HT1080 (cell line): ENCODE results near the gene TRPM5. TPM values are rescaled to one million over a fixed set of nuclear protein-coding genes. Genes with fewer than 3 reads are reported as not detected.

Experiments used
- DNase-seq: peaks from one replicate; pipeline ENCODE4 v3.0.0-alpha.2; 2015; ENCODE audit warnings: low read depth
- total RNA-seq: library from RNA; depleted of rRNA; stranded (reverse); fragments of >200 nt; shearing (Covaris generic); gene quantifications from 2 replicates; pipeline ENCODE4 v1.2.3, GENCODE V29; 2014; rRNA removed

The TRPM5 gene
- total RNA-seq, 1 experiment from 2014 or later, result 0.05 TPM

DNA sequence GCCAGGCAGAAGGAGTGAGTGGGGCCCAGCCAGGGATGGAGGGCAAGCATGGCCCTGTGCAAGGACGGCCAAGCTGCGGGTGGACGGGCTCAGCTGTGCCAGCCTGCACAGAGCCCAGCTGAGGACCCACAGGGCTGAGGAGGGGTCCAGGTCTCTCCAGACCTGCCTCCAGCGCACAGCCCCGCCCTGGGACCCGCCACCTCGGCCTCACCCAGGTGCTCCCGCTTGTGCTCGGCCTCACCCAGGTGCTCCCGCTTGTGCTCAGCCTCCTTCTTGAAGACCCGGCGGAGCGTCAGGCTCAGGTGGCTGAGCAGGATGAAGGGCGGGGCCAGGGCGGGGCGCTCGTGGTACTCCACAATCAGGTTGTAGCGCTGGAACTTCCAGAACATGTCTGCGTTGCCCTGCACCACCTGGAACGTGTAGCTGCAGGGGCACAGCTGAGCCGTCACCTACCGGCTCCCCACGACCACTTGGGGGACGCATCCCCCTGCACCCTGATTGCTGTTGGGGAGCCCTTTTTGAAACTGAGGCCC is 37.4 kb downstream of the TRPM5 start:
- DNase-seq, result no peak

GRCh38 chr11:2406451-2406850 is 37.9 kb downstream of the TRPM5 start:
- DNase-seq, result no peak

DNA sequence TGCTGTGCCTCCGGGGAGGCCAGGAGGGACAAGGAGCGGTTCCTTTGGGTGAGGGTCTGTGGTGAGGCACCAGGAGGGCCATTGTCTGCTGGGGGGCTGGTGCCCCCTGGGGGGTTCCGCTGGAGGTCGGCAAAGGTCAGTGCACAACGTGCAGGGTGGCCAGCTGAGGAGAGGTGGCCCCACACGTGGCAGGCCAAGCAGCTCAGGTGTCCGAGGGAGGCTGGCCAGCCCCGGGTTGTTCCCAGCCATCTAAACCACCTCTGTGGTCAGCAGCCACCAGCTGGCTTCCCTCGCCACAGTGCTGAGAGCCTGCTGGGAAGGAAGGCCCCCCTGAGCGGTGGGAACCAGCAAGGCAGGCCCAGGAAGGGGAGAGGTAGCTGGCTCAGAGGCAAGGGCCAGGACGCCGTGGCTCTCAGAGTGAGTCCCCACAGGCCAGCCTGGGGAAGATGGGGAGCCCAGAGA is 39.5 kb downstream of the TRPM5 start:
- DNase-seq, result no peak

DNA sequence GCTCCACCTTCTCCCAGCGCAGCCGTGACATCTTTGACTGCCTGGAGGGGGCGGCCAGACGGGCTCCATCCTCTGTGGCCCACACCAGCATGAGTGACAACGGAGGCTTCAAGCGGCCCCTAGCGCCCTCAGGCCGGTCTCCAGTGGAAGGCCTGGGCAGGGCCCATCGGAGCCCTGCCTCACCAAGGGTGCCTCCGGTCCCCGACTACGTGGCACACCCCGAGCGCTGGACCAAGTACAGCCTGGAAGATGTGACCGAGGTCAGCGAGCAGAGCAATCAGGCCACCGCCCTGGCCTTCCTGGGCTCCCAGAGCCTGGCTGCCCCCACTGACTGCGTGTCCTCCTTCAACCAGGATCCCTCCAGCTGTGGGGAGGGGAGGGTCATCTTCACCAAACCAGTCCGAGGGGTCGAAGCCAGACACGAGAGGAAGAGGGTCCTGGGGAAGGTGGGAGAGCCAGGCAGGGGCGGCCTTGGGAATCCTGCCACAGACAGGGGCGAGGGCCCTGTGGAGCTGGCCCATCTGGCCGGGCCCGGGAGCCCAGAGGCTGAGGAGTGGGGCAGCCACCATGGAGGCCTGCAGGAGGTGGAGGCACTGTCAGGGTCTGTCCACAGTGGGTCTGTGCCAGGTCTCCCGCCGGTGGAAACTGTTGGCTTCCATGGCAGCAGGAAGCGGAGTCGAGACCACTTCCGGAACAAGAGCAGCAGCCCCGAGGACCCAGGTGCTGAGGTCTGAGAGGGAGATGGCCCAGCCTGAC is 41.2 kb downstream of the TRPM5 start:
- DNase-seq, result no peak

DNA sequence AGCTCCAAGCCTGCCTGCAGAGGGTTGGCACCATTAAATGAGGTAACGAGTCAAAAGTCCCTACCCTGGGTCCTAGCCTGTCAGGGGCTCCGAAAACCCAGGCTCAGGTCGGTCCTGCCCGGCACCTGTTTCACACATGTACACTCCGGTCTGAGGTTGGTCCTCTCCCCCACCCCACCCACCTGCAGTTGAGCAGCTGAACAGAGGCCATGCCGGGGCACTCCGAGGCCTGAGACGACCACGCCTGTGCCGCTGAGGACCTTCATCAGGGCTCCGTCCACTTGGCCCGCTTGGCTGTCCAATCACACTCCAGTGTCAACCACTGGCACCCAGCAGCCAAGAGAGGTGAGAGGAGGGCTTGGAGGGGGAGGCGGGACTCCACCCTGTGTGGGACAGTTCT is 42.2 kb downstream of the TRPM5 start:
- no peak for DNase-seq

DNA sequence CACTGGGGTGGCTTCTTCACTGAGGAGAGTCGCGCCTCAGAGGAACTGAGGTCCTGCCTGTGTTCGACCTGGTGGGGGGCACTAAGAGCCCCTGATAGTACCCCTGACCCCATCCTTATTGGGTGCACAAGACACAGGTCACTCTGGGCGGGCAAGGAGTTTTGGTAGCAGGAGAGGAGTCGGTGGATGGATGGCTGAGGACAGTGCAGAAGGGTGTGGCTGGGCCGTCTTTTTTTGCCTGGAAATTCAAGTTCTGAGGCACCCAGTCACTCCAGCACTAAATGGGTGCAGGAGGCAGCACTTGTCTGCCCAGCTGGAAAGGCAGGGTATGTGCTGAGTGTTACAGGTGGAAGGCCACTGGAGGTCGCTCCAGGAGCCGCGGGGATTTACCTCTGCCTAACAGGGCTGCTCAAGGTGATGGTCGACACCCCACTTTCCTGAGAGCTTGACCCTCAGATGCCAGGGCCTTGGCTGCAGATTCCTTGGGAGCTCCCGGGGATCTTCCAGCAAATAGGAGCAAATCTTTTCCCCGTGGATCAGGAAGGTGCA is 42.8 kb downstream of the TRPM5 start:
- no peak for DNase-seq

GRCh38 chr11:2400762-2401435 is 43.4 kb downstream of the TRPM5 start:
- no peak for DNase-seq

GRCh38 chr11:2400069-2400761 is 44.1 kb downstream of the TRPM5 start, which contains the start of gene TSSC4:
TSSC4 (plus strand) TSS chr11:2400750; CDS start chr11:2402634, 1,884 bp downstream.
- DNase-seq, result peak; percentile 100

- no peak for DNase-seq
Measured at GRCh38 chr11:2399488-2400068, 44.7 kb downstream of the TRPM5 start.

GRCh38 chr11:2398664-2399355 is 45.5 kb downstream of the TRPM5 start:
- DNase-seq, result no peak

GRCh38 chr11:2397005-2397404 is 47.3 kb downstream of the TRPM5 start:
- no peak for DNase-seq

DNA sequence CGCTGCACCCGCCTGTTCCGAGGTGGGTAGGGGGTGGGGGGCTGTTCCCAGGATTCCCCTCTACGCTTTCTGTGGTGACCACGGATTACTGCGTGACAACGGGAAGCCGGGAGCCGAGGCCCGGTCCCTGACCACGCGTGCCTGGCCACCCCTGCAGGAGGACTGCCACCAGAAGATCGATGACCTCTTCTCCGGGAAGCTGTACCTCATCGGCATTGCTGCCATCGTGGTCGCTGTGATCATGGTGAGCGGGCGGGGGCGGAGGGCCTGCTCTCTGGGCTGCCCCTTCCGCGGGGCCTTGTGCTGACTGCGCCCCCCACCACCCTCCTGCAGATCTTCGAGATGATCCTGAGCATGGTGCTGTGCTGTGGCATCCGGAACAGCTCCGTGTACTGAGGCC is 47.8 kb downstream of the TRPM5 start:
- no peak for DNase-seq

GRCh38 chr11:2395856-2396255 is 48.5 kb downstream of the TRPM5 start:
- DNase-seq, result no peak

- DNase-seq, result no peak
Measured at GRCh38 chr11:2395211-2395730, 49.0 kb downstream of the TRPM5 start.

GRCh38 chr11:2394818-2395105 is 49.6 kb downstream of the TRPM5 start:
- no peak for DNase-seq

Other genes with a start within 250 kb of the TRPM5 start
- not detected in 2 replicates for gene ASCL2, start 173.9 kb downstream of the TRPM5 start, total RNA-seq
- gene C11orf21, start 142.6 kb downstream of the TRPM5 start, total RNA-seq, result 0.34 TPM in 1 of 2 replicates, not detected in the other
- 0.05 and 0.30 TPM in 2 replicates for gene TSPAN32, start 142.5 kb downstream of the TRPM5 start, total RNA-seq
- 108 and 171 TPM in 2 replicates for gene CD81, start 67.2 kb downstream of the TRPM5 start, total RNA-seq
- gene TSSC4, start 43.8 kb downstream of the TRPM5 start, total RNA-seq, result 87.6 and 88.7 TPM in 2 replicates
- gene KCNQ1, start 494 bp upstream of the TRPM5 start, total RNA-seq, result not detected in 2 replicates